ENCODE data around the gene MIP. TPM values are rescaled to one million over a fixed set of nuclear protein-coding genes. Genes with fewer than 3 reads are reported as not detected.

MIP gene
- not detected in 2 replicates for total RNA-seq (2012; rRNA removed)
- polyA plus RNA-seq (2012; rRNA removed) = not detected in 2 replicates
- 0.16 TPM in 1 of 2 replicates, not detected in the other for polyA plus RNA-seq (2012; cell fraction: cytosol; rRNA removed)
- polyA plus RNA-seq (2012; cell fraction: nucleus; rRNA removed; ENCODE audit: low replicate concordance) = not detected in 2 replicates
- Bru-seq, nascent RNA = not detected
- percentile 20 among the genes with signal in this experiment for BruChase-seq, experiment 1, labeled RNA remaining after a 6-hour chase
- BruChase-seq, experiment 2, labeled RNA remaining after a 2-hour chase = percentile 10 among the genes with signal in this experiment
- long read RNA-seq = 0 reads

DNA sequence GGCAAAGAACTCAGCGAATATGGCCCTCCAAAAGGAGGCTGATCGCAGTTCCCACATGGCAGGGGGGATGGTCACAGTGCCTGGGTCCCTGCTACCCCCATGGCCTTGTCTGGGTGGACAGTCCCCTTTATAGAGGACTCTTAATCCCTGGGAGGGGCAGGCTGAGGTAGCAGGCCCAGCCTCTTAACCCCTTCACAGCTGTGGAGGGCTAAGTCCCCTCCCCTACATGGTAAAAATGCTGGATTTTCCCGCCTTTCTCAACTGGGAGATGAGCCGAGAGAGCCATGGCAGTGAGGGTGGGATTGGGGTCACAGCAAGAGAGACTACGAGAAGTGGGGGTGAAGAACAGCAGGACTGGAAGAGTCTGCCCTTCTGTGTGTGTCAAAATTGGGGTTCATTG lies at the start of gene MIP:
TSS of gene MIP (minus strand) at position 101 of the 400 bp plus-strand sequence. CDS start at position 57, 44 bp downstream.
- DNase-seq (no peak), ATAC-seq (ENCODE audit: low read depth) (no peak)
- H3K14ac ChIP-seq (replicated peaks; ENCODE audit: low read depth, low read length) = no peak within 1 kb of the TSS
- WGBS, 2 experiments (ENCODE audit: extremely low coverage in 2 of 2, insufficient read length in 1 of 2) = no CpG with 5 or more reads among the region's 5 CpGs
- no peak within 1 kb of the TSS for H2BK15ac ChIP-seq (ENCODE audit: low read depth, low read length)
- no peak within 1 kb of the TSS for H3K4me3 ChIP-seq (ENCODE audit: insufficient read depth, low read depth, low read length)
- no peak within 1 kb of the TSS for H2AK9ac ChIP-seq (replicated peaks; ENCODE audit: low read depth, low read length, poor library complexity)
- H3K4me1 ChIP-seq (ENCODE audit: control insufficient read depth, insufficient read depth, low read length) = no peaks in the 10 kb centered on the region
- H2AFZ ChIP-seq (replicated peaks; ENCODE audit: low read length, poor library complexity) = peak within 1 kb of the TSS; percentile 64
- H2AK5ac ChIP-seq (ENCODE audit: low read depth, low read length) = no peak within 1 kb of the TSS
- H4K8ac ChIP-seq (ENCODE audit: low read depth in 2 of 2, low read length in 2 of 2) = no peak within 1 kb of the TSS
- H3K4me2 ChIP-seq (ENCODE audit: low read depth, low read length) = no peak within 1 kb of the TSS
- no TSS peak for BruUV-seq (replicated peaks)
- H3K9ac ChIP-seq (ENCODE audit: low read depth, low read length) = no peak within 1 kb of the TSS
- no peak within 1 kb of the TSS for H3K27ac ChIP-seq (ENCODE audit: insufficient read depth, low read length)
- no peaks in the 10 kb centered on the region for H3K36me3 ChIP-seq (ENCODE audit: control insufficient read depth, insufficient read depth, low read length)
- H3K56ac ChIP-seq (ENCODE audit: extremely low read depth, insufficient read depth, low read length) = no peak within 1 kb of the TSS
- CTCF ChIA-PET = interaction anchor here (1.2 kb wide), 1 partner anchor 9 kb away, joined by 3 read pairs; no protein-coding TSS in a partner anchor
- dilution Hi-C loops (cut with HindIII; ENCODE audit: low sequenced_read_pairs, unreplicated experiment) = no loop called here
- no peak within 1 kb of the TSS for H3K4ac ChIP-seq (ENCODE audit: low read depth, low read length)
- in situ Hi-C loops (cut with MboI; ENCODE audit: low sequenced_read_pairs) = no loop called here
- H4K5ac ChIP-seq (ENCODE audit: low read depth, low read length) = no peak within 1 kb of the TSS
- TF ChIP-seq SMC3 (IDR thresholded peaks at IDR 0.05; ENCODE audit: low read depth, low read length) = no peak
- TF ChIP-seq CHD1 (IDR thresholded peaks at IDR 0.05; ENCODE audit: low read depth, low read length) = no peak
- no peak for TF ChIP-seq MXI1 (IDR thresholded peaks at IDR 0.05; ENCODE audit: borderline replicate concordance, low read depth, low read length)
- TF ChIP-seq RFX5 (IDR thresholded peaks at IDR 0.05; ENCODE audit: low read depth, low read length) = no peak
- no peak for TF ChIP-seq MAZ (IDR thresholded peaks at IDR 0.05; ENCODE audit: borderline replicate concordance, low read depth, low read length)
- no peak for TF ChIP-seq MAFK (IDR thresholded peaks at IDR 0.05; ENCODE audit: low read depth, low read length)
- no peak for TF ChIP-seq CTCF (conservative IDR thresholded peaks at IDR 0.05; ENCODE audit: low read depth, low read length)
- no peak for TF ChIP-seq RCOR1 (IDR thresholded peaks at IDR 0.05; ENCODE audit: insufficient replicate concordance, low read length)
- no peak for TF ChIP-seq FOS (IDR thresholded peaks at IDR 0.05; ENCODE audit: low read depth, low read length)
- no peak for TF ChIP-seq BHLHE40 (IDR thresholded peaks at IDR 0.05; ENCODE audit: low read depth, low read length)
- TF ChIP-seq, protein P1, sequence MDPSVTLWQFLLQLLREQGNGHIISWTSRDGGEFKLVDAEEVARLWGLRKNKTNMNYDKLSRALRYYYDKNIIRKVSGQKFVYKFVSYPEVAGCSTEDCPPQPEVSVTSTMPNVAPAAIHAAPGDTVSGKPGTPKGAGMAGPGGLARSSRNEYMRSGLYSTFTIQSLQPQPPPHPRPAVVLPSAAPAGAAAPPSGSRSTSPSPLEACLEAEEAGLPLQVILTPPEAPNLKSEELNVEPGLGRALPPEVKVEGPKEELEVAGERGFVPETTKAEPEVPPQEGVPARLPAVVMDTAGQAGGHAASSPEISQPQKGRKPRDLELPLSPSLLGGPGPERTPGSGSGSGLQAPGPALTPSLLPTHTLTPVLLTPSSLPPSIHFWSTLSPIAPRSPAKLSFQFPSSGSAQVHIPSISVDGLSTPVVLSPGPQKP (IDR thresholded peaks at IDR 0.05; ENCODE audit: borderline replicate concordance, low read depth, low read length) = no peak
- TF ChIP-seq POLR2A (IDR thresholded peaks at IDR 0.05; ENCODE audit: low read depth, low read length) = no peak
- no peak for TF ChIP-seq CEBPB (IDR thresholded peaks at IDR 0.05; ENCODE audit: low read depth, low read length)
- TF ChIP-seq RAD21 (IDR thresholded peaks at IDR 0.05; ENCODE audit: low read length) = no peak
- TF ChIP-seq USF2 (IDR thresholded peaks at IDR 0.05; ENCODE audit: low read depth, low read length) = no peak
- no peak for TF ChIP-seq NFE2L2 (IDR thresholded peaks at IDR 0.05; ENCODE audit: low read depth, low read length)
- no peak within 1 kb of the TSS for H3K23ac ChIP-seq (ENCODE audit: low read depth, low read length)
- peaks cover 20% of the 10 kb centered on the region for H3K27me3 ChIP-seq (ENCODE audit: control insufficient read depth, insufficient read depth, low read length)
- intact Hi-C loops (cut with micrococcal nuclease) = no loop called here
- no peaks in the 10 kb centered on the region for H4K20me1 ChIP-seq (ENCODE audit: insufficient read depth, low read length)
- no peaks in the 10 kb centered on the region for H3K9me3 ChIP-seq (ENCODE audit: control insufficient read depth, insufficient read depth, low read length)
- POLR2A ChIA-PET (ENCODE audit: unreplicated experiment) = no interaction called here
- no peaks in the 10 kb centered on the region for H3K9me1 ChIP-seq (ENCODE audit: insufficient read depth, low read length)
- no peak within 1 kb of the TSS for H2BK120ac ChIP-seq (ENCODE audit: low read depth, low read length)
- H3K18ac ChIP-seq (ENCODE audit: low read depth, low read length) = no peak within 1 kb of the TSS
- H2BK5ac ChIP-seq (ENCODE audit: low read depth, low read length, poor library complexity, severe bottlenecking) = no peak within 1 kb of the TSS
- H4K91ac ChIP-seq (ENCODE audit: insufficient read depth, low read depth, low read length) = no peak within 1 kb of the TSS
- no peaks in the 10 kb centered on the region for H3K79me1 ChIP-seq (ENCODE audit: low read depth in 1 of 2, low read length in 2 of 2)
- no peak within 1 kb of the TSS for H2BK20ac ChIP-seq (ENCODE audit: low read depth, low read length)
